HEK293 (cell line): ENCODE measurements around the gene NUP62.

Source experiments
- CTCF ChIA-PET: fragments of 350-600 bp; formaldehyde crosslinking; extraction: SDS; loops from one replicate; lab custom pipeline; 2021; ENCODE audit warnings: antibody characterized with exemption; lab: Yijun Ruan, JAX
- POLR2A ChIA-PET: fragments of 300-600 bp; formaldehyde crosslinking; extraction: SDS; loops from one replicate; lab custom pipeline; 2020; ENCODE audit warnings: antibody characterized with exemption, inconsistent platforms; lab: Yijun Ruan, JAX
- H3K27ac ChIP-seq: fragments of 200-500 bp; sonication (Bioruptor generic); 2 replicates; pipeline ENCODE4 v1.5.1; 2014; ENCODE audit warnings: low read depth, low read length, control low read depth, inconsistent platforms; ENCODE audit errors: extremely low read depth
- H3K36me3 ChIP-seq, 2 experiments: fragments of 200-500 bp in 1 of 2; sonication (Bioruptor generic) in 1 of 2; 1 replicate in 1 of 2; 2 replicates in 1 of 2; pipeline ENCODE4 v1.5.1; 2014 to 2017; ENCODE audit warnings: inconsistent platforms in 2 of 2, low read length in 2 of 2; ENCODE audit not compliant: control insufficient read depth in 2 of 2, insufficient read depth in 1 of 2
- H3K4me1 ChIP-seq: fragments of 200-500 bp; sonication (Bioruptor generic); 2 replicates; pipeline ENCODE4 v1.5.1; 2014; ENCODE audit warnings: mild to moderate bottlenecking, low read length, inconsistent platforms; ENCODE audit not compliant: control insufficient read depth, insufficient read depth
- H3K4me3 ChIP-seq: 2 replicates; pipeline ENCODE4 v1.5.1; 2011; ENCODE audit warnings: low read depth, mild to moderate bottlenecking, control low read depth, low read length, moderate library complexity
- H3K9me3 ChIP-seq: fragments of 200-500 bp; sonication (Bioruptor generic); 2 replicates; pipeline ENCODE4 v1.5.1; 2014; ENCODE audit warnings: low read depth, low read length, inconsistent platforms; ENCODE audit not compliant: control insufficient read depth, insufficient read depth
- AEBP2 ChIP-seq: fragments of 450-650 bp; formaldehyde crosslinking; IDR thresholded peaks from 2 replicates; pipeline ENCODE4 v1.5.1; 2016; ENCODE audit warnings: missing biosample characterization, missing genetic modification characterization, borderline replicate concordance
- BCL11B ChIP-seq: fragments of 450-650 bp; formaldehyde crosslinking; IDR thresholded peaks from 2 replicates; pipeline ENCODE4 v1.5.1; 2016; ENCODE audit warnings: low read depth, missing biosample characterization, missing genetic modification characterization
- KLF7 ChIP-seq: fragments of 450-650 bp; formaldehyde crosslinking; IDR thresholded peaks from 2 replicates; pipeline ENCODE4 v1.5.1; 2016; ENCODE audit warnings: missing biosample characterization, missing genetic modification characterization, borderline replicate concordance
- SP2 ChIP-seq: fragments of 450-650 bp; formaldehyde crosslinking; IDR thresholded peaks from 2 replicates; pipeline ENCODE4 v1.5.1; 2016; ENCODE audit warnings: missing biosample characterization, missing genetic modification characterization
- ZNF133 ChIP-seq: fragments of 450-650 bp; formaldehyde crosslinking; IDR thresholded peaks from 2 replicates; pipeline ENCODE4 v1.5.1; 2016; ENCODE audit warnings: missing biosample characterization, missing genetic modification characterization
- ZNF23 ChIP-seq: fragments of 450-650 bp; formaldehyde crosslinking; IDR thresholded peaks from 2 replicates; pipeline ENCODE4 v1.5.1; 2016; ENCODE audit warnings: missing biosample characterization, missing genetic modification characterization, borderline replicate concordance
- ZNF292 ChIP-seq: fragments of 450-650 bp; formaldehyde crosslinking; IDR thresholded peaks from 2 replicates; pipeline ENCODE4 v1.5.1; 2016; ENCODE audit warnings: low read depth, missing biosample characterization, missing genetic modification characterization, borderline replicate concordance
- ZNF311 ChIP-seq: fragments of 450-650 bp; formaldehyde crosslinking; IDR thresholded peaks from 2 replicates; pipeline ENCODE4 v1.5.1; 2017; ENCODE audit warnings: missing biosample characterization, missing genetic modification characterization, borderline replicate concordance
- ZNF354C ChIP-seq: fragments of 450-650 bp; formaldehyde crosslinking; IDR thresholded peaks from 2 replicates; pipeline ENCODE4 v1.5.1; 2016; ENCODE audit warnings: missing biosample characterization, missing genetic modification characterization, low read depth, borderline replicate concordance
- ZNF394 ChIP-seq: fragments of 450-650 bp; formaldehyde crosslinking; IDR thresholded peaks from 2 replicates; pipeline ENCODE4 v1.5.1; 2016; ENCODE audit warnings: missing biosample characterization, missing genetic modification characterization, mild to moderate bottlenecking, moderate library complexity, borderline replicate concordance
- ZNF473 ChIP-seq: fragments of 450-650 bp; formaldehyde crosslinking; IDR thresholded peaks from 2 replicates; pipeline ENCODE4 v1.5.1; 2017; ENCODE audit warnings: missing biosample characterization, missing genetic modification characterization
- TF ChIP-seq, protein P1 (sequence below): IDR thresholded peaks from 2 replicates; pipeline ENCODE4 v1.6.1; 2011; ENCODE audit warnings: mild to moderate bottlenecking, low read depth, low read length, borderline replicate concordance
- TF ChIP-seq, protein P2 (sequence below): fragments of 450-650 bp; formaldehyde crosslinking; IDR thresholded peaks from 2 replicates; pipeline ENCODE4 v1.5.1; 2017; ENCODE audit warnings: missing biosample characterization, missing genetic modification characterization

Gene NUP62

GRCh38 chr19:49910179-49910578, 19.1 kb downstream of the NUP62 start:
- H3K9me3 ChIP-seq = no peaks in the 10 kb centered on the region
- ChIA-PET POLR2A (interaction anchor here (0.6 to 2.6 kb wide), 2 partner anchors 19 kb away, joined by 4 to 14 read pairs; partner anchors contain the start of genes ATF5 and NUP62), CTCF (interaction anchor here (0.6 to 1.4 kb wide), 2 partner anchors 20 to 28 kb away, joined by 3 to 4 read pairs; no protein-coding TSS in a partner anchor)
- peaks cover 49 to 75% of the 10 kb centered on the region in 2 experiments for H3K36me3 ChIP-seq
- no peaks in the 10 kb centered on the region for H3K4me1 ChIP-seq
- no peak overlapping the region for H3K27ac ChIP-seq
- no peak overlapping the region for H3K4me3 ChIP-seq
- TF ChIP-seq AEBP2 (tag by site-specific recombination) (no peak), SP2 (tag by site-specific recombination) (no peak), ZNF23 (tag by site-specific recombination) (no peak), ZNF133 (no peak), ZNF292 (no peak), BCL11B (tag by site-specific recombination) (no peak), ZNF311 (tag by site-specific recombination) (no peak), KLF7 (tag by site-specific recombination) (no peak)
- TF ChIP-seq, protein P1, sequence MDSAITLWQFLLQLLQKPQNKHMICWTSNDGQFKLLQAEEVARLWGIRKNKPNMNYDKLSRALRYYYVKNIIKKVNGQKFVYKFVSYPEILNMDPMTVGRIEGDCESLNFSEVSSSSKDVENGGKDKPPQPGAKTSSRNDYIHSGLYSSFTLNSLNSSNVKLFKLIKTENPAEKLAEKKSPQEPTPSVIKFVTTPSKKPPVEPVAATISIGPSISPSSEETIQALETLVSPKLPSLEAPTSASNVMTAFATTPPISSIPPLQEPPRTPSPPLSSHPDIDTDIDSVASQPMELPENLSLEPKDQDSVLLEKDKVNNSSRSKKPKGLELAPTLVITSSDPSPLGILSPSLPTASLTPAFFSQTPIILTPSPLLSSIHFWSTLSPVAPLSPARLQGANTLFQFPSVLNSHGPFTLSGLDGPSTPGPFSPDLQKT = no peak

- Histone ChIP-seq H3K4me1 (no peaks in the 10 kb centered on the region), H3K4me3 (no peak overlapping the region), H3K27ac (0 out of 2 replicates have a peak overlapping the region, but pooled peaks have one; percentile 3), H3K36me3 (peaks cover 41 to 63% of the 10 kb centered on the region in 2 experiments), H3K9me3 (no peaks in the 10 kb centered on the region)
- POLR2A ChIA-PET = interaction anchor here (1.2 to 2.6 kb wide), 3 partner anchors 11 to 20 kb away, joined by 3 to 14 read pairs (median 3); partner anchors contain the start of genes ATF5 and NUP62
- TF ChIP-seq ZNF354C (tag by site-specific recombination) = no peak
- 0 out of 2 replicates have a peak, but pooled peaks have one; percentile 16 for TF ChIP-seq ZNF394 (tag by site-specific recombination)
- CTCF ChIA-PET = interaction anchor here (0.6 kb wide), 1 partner anchor 841 kb away, joined by 3 read pairs; no protein-coding TSS in a partner anchor
Observed at GRCh38 chr19:49908480-49909420, 20.6 kb downstream of the NUP62 start.

DNA sequence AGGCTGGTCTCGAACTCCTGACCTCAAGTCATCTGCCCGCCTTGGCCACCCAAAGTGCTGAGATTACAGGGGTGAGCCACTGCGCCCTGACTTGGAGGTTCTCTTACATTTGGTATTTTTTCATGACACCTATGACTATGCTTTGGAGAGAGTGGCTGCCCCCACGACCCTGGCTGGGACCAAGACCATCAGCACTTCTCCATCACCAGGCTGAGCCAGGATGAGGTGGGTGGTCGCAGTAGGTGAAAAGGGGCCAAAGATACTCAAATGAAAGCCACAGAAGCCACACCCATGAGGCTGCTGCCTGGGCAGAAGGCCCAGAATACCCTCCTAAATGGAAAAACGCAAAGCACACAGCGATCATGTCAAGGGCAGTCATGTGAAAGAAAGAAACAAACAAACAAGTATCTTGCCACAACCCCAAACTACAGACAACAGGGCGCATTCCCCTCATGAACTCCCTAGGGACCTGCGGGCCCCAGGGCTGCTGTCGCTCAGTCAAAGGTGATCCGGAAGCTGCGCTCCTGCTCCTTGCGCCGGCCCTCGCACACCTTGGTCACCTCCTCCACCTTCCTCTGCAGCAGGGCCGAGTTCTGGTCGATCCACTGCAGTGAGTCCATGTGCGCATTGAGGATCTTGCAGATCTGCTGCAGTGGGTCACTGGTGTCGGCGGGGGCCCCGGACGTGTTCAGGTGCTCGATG, 21.4 kb downstream of the NUP62 start:
- Histone ChIP-seq H3K9me3 (no peaks in the 10 kb centered on the region), H3K4me3 (no peak overlapping the region), H3K4me1 (no peaks in the 10 kb centered on the region), H3K36me3 (peaks cover 38 to 55% of the 10 kb centered on the region in 2 experiments), H3K27ac (0 out of 2 replicates have a peak overlapping the region, but pooled peaks have one; percentile 3)
- CTCF ChIA-PET = no interaction called here
- POLR2A ChIA-PET = interaction anchor here (1.2 to 2.6 kb wide), 3 partner anchors 9 to 21 kb away, joined by 3 to 14 read pairs (median 4); partner anchors contain the start of genes ATF5 and NUP62
- no peak for TF ChIP-seq ZNF473 (tag by site-specific recombination)
- TF ChIP-seq, protein P2, sequence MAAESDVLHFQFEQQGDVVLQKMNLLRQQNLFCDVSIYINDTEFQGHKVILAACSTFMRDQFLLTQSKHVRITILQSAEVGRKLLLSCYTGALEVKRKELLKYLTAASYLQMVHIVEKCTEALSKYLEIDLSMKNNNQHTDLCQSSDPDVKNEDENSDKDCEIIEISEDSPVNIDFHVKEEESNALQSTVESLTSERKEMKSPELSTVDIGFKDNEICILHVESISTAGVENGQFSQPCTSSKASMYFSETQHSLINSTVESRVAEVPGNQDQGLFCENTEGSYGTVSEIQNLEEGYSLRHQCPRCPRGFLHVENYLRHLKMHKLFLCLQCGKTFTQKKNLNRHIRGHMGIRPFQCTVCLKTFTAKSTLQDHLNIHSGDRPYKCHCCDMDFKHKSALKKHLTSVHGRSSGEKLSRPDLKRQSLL = 0 out of 2 replicates have a peak, but pooled peaks have one; percentile 32
